ENCODE data around the gene POLA2.

DNA sequence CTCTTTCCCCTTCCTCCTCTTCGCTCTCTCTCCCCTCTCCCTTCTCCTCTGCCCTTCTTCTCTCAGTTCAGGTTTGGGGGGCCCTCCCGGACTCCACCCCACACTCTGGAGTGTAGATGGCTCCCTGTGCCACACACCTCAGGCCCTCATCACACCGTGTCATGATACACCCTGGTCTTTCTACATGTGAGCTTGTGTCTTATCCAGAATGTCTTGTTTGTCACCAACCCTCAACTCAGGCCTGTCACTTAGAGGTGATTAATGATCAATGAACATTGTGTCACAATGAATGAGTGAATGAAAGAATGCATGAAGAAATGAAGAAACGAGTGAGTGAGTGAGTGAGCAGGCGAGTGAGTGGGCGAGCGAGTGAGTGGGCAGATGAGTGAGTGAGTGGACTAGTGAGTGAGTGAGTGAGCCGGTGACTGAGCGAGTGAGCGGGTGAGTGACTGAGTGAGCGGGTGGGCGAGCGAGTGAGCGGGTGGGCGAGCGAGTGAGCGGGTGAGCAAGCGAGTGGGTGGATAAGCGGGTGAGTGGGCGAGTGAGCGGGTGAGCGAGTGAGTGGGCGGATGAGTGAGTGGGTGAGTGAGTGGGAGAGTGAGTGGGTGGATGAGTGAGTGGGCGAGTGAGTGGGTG, 46.2 kb upstream of the POLA2 start:
- TF ChIP-seq, protein P1, sequence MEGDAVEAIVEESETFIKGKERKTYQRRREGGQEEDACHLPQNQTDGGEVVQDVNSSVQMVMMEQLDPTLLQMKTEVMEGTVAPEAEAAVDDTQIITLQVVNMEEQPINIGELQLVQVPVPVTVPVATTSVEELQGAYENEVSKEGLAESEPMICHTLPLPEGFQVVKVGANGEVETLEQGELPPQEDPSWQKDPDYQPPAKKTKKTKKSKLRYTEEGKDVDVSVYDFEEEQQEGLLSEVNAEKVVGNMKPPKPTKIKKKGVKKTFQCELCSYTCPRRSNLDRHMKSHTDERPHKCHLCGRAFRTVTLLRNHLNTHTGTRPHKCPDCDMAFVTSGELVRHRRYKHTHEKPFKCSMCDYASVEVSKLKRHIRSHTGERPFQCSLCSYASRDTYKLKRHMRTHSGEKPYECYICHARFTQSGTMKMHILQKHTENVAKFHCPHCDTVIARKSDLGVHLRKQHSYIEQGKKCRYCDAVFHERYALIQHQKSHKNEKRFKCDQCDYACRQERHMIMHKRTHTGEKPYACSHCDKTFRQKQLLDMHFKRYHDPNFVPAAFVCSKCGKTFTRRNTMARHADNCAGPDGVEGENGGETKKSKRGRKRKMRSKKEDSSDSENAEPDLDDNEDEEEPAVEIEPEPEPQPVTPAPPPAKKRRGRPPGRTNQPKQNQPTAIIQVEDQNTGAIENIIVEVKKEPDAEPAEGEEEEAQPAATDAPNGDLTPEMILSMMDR (IDR thresholded peaks at IDR 0.05; ENCODE audit: insufficient read depth, low read depth, low read length) = no peak
- TF ChIP-seq EZH2 (IDR thresholded peaks at IDR 0.05; ENCODE audit: insufficient read depth, low read length) = no peak

Measured in astrocyte (in vitro differentiated cells and primary cell).